ENCODE data around the gene GRIK3. TPM values are rescaled to one million over a fixed set of nuclear protein-coding genes. Genes with fewer than 3 reads are reported as not detected.

The GRIK3 gene
- total RNA-seq, 1 donor from 2014 or later: 2.3 TPM

DNA sequence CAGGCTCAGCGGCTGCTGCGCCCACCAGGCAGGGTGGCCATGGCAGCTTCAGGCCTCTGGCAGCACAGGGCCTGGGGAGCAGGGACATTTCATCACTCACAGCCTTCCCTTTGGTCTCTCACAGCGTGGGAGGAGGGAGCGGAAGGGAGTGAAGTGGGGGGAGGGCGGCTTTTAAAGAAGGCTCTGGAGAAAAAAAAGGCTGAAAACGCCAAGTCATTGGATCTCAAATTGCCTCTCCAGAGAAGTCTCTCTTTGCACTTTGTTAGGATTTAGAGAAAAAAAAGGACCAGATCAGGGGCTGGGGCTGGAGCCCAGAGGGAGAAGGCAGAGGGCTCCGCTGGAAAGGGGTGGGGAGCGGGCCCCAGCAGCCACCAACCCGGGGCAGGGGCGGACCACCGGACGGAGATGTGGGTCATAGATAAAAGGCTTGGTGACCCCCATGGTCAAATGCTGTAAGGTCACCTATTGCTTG, 209.9 kb downstream of the GRIK3 start:
- TF ChIP-seq, protein P1, sequence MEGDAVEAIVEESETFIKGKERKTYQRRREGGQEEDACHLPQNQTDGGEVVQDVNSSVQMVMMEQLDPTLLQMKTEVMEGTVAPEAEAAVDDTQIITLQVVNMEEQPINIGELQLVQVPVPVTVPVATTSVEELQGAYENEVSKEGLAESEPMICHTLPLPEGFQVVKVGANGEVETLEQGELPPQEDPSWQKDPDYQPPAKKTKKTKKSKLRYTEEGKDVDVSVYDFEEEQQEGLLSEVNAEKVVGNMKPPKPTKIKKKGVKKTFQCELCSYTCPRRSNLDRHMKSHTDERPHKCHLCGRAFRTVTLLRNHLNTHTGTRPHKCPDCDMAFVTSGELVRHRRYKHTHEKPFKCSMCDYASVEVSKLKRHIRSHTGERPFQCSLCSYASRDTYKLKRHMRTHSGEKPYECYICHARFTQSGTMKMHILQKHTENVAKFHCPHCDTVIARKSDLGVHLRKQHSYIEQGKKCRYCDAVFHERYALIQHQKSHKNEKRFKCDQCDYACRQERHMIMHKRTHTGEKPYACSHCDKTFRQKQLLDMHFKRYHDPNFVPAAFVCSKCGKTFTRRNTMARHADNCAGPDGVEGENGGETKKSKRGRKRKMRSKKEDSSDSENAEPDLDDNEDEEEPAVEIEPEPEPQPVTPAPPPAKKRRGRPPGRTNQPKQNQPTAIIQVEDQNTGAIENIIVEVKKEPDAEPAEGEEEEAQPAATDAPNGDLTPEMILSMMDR (conservative IDR thresholded peaks at IDR 0.05): no peak
- H3K27me3 Mint-ChIP-seq: peaks cover 40% of the 10 kb centered on the region
- peaks cover 23% of the 10 kb centered on the region for H3K4me1 Mint-ChIP-seq (ENCODE audit: unreplicated experiment)
- peak overlapping the region; percentile 53 for H3K4me3 Mint-ChIP-seq
- DNase-seq (ENCODE audit: extremely low spot score, unreplicated experiment): no peak
- H3K27ac Mint-ChIP-seq: peak overlapping the region; percentile 46
- no peaks in the 10 kb centered on the region for H3K36me3 Mint-ChIP-seq
- no peaks in the 10 kb centered on the region for H3K9me3 Mint-ChIP-seq

DNA sequence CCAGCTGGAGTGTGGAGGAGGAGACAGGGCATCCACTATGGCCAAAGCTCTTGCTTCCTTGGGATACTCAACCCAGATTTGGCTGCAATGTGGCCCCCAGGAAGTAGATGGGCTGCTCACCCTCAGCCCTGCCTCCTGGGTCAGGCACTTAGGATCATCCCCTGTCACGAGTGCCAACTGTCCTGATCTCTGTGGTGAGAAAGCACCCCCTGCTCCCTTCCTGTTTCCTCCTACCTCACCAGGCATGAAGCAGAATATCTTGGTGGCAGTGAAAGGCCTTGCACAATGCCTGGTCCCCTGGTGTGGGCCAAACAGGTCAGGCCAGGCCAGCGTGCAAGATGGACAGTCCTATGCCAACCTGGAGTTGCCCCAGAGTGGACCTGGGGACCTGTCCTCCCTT, 211.7 kb downstream of the GRIK3 start:
- TF ChIP-seq, protein P1 (conservative IDR thresholded peaks at IDR 0.05): no peak
- Mint-ChIP-seq H3K4me3 (no peak overlapping the region), H3K27ac (no peak overlapping the region), H3K4me1 (ENCODE audit: unreplicated experiment) (peaks cover 33% of the 10 kb centered on the region), H3K27me3 (peaks cover 46% of the 10 kb centered on the region), H3K36me3 (no peaks in the 10 kb centered on the region), H3K9me3 (no peaks in the 10 kb centered on the region)
- DNase-seq (ENCODE audit: extremely low spot score, unreplicated experiment): no peak

DNA sequence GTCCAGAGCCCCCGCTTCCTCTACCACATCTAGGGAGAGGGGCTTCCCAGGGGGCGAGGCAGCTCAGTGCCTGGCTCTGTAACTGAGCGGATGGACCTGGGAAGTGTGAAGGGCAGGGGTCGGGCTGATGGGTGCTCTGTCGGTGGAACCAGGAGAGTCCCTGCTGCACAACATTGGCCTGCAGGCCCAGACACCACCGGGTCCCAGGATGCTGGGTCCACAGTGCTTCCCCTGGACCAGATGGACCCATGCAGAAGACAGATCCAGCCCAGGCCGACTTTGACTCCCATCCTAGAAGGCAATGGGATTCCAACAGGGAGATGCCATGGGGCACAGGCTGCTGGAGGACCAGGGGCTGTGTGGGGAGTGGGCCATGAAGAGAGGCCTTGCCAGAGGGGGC, 212.9 kb downstream of the GRIK3 start:
- H3K4me3 Mint-ChIP-seq: no peak overlapping the region
- TF ChIP-seq, protein P1 (conservative IDR thresholded peaks at IDR 0.05): no peak
- DNase-seq (ENCODE audit: extremely low spot score, unreplicated experiment): no peak
- H3K36me3 Mint-ChIP-seq: no peaks in the 10 kb centered on the region
- H3K9me3 Mint-ChIP-seq: no peaks in the 10 kb centered on the region
- H3K27me3 Mint-ChIP-seq: peaks cover 42% of the 10 kb centered on the region
- peaks cover 30% of the 10 kb centered on the region for H3K4me1 Mint-ChIP-seq (ENCODE audit: unreplicated experiment)
- no peak overlapping the region for H3K27ac Mint-ChIP-seq

DNA sequence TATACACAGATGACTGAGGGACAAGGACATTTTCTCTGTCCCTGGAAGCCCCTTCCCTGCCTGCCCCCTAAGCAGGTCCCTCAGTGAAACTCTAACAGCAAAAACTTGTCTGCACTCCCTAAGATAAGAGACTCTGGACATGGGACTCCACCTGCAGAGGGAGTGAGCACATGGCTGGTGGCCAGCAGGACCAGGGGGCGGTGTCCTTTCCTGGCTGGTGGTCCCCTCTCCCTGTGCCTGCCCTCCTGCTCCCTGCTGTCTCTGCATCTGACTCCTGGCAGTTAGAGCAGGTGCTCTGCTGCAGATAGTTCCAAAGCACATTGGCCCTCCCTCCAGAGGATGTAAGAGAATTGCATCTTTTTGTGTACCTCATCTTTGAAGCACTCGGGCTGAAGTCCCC, 215.5 kb downstream of the GRIK3 start:
- TF ChIP-seq, protein P1 (conservative IDR thresholded peaks at IDR 0.05): no peak
- peaks cover 34% of the 10 kb centered on the region for H3K27me3 Mint-ChIP-seq
- H3K4me3 Mint-ChIP-seq: no peak overlapping the region
- no peaks in the 10 kb centered on the region for H3K36me3 Mint-ChIP-seq
- no peaks in the 10 kb centered on the region for H3K9me3 Mint-ChIP-seq
- H3K4me1 Mint-ChIP-seq (ENCODE audit: unreplicated experiment): peaks cover 15% of the 10 kb centered on the region
- no peak for DNase-seq (ENCODE audit: extremely low spot score, unreplicated experiment)
- H3K27ac Mint-ChIP-seq: no peak overlapping the region

DNA sequence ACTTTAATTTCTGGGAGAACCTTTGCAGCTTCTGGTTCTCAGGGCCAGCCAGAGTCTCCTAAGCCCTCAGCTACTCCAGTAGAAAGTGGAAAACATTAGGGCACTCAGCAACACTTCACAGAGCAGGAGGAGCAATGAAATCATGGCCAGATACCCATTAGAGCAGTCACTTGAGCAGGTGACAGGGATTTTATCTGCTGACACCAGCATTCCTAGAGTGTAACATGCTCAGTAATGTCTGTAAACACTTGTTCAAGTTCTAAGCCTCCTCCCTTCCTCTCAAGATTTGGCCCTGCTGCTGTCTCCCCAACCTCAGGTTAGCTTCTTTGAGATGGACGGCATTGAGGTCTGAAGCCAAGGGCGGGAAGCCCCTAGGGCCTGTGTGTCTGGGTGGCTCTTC, 218.0 kb downstream of the GRIK3 start:
- no peak for DNase-seq (ENCODE audit: extremely low spot score, unreplicated experiment)
- Mint-ChIP-seq H3K4me1 (ENCODE audit: unreplicated experiment) (peaks cover 13% of the 10 kb centered on the region), H3K9me3 (no peaks in the 10 kb centered on the region), H3K27me3 (peaks cover 31% of the 10 kb centered on the region), H3K36me3 (no peaks in the 10 kb centered on the region), H3K27ac (no peak overlapping the region), H3K4me3 (no peak overlapping the region)
- TF ChIP-seq, protein P1 (conservative IDR thresholded peaks at IDR 0.05): no peak

DNA sequence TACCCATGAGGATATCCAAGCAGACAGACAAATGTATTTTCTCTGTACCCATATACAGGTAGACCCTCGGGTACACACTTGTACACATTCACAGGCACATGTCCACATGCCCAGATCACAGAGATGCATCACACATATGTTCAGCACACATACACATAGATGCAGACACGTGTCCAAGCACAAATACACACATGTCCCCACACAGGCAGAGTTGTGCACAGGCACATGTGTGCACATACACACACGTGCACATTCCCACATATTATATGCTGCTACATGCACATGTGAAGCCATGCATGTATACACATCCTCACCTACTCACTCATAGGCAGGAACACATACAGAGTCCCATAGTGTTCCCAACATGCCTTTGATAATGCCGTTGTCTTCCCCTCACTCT, 219.5 kb downstream of the GRIK3 start:
- Mint-ChIP-seq H3K4me3 (no peak overlapping the region), H3K27ac (no peak overlapping the region)
- no peak for DNase-seq (ENCODE audit: extremely low spot score, unreplicated experiment)

More for the DNA sequence above, 219.5 kb downstream of the GRIK3 start:
- H3K36me3 Mint-ChIP-seq: no peaks in the 10 kb centered on the region
- TF ChIP-seq, protein P1 (conservative IDR thresholded peaks at IDR 0.05): no peak
- no peaks in the 10 kb centered on the region for H3K9me3 Mint-ChIP-seq
- H3K4me1 Mint-ChIP-seq (ENCODE audit: unreplicated experiment): peaks cover 13% of the 10 kb centered on the region
- peaks cover 28% of the 10 kb centered on the region for H3K27me3 Mint-ChIP-seq

Measured in type B pancreatic cell (in vitro differentiated cells).